AG04450 (cell line): ENCODE measurements around the gene ZNF512B. TPM values are rescaled to one million over a fixed set of nuclear protein-coding genes. Genes with fewer than 3 reads are reported as not detected.
A peak's percentile ranks its signal among the peaks of the same experiment; 100 is the strongest.

Source experiments
- CTCF ChIA-PET: fragments of 300-600, 350-600 bp; formaldehyde crosslinking; extraction: SDS; loops from one replicate; lab custom pipeline; 2022; ENCODE audit warnings: antibody characterized with exemption, inconsistent platforms; lab: Charles Lee
- POLR2A ChIA-PET: fragments of 350-600 bp; formaldehyde crosslinking; extraction: SDS; loops from one replicate; lab custom pipeline; 2021; ENCODE audit warnings: antibody characterized with exemption, inconsistent platforms; lab: Yijun Ruan, JAX
- DNase-seq: peaks from one replicate; pipeline ENCODE4 v3.0.0-alpha.2; 2011; ENCODE audit warnings: low read depth, low spot score
- H3K27ac ChIP-seq: one replicate; pipeline ENCODE4 v1.5.1; 2012; ENCODE audit warnings: low read depth, low read length, control low read depth
- H3K27me3 ChIP-seq: one replicate; pipeline ENCODE4 v1.6.0; 2012; ENCODE audit warnings: low read length; ENCODE audit not compliant: control insufficient read depth, insufficient read depth
- H3K4me3 ChIP-seq: 2 replicates; pipeline ENCODE4 v1.5.1; 2011; ENCODE audit warnings: mild to moderate bottlenecking, low read depth, low read length, control low read depth
- H3K9me3 ChIP-seq: 2 replicates; pipeline ENCODE4 v1.5.1; 2012; ENCODE audit warnings: low read length; ENCODE audit not compliant: control insufficient read depth, insufficient read depth
- CTCF ChIP-seq: IDR thresholded peaks from 2 replicates; pipeline ENCODE4 v1.5.1; 2011; ENCODE audit warnings: low read depth, low read length, control low read depth, inconsistent platforms
- polyA plus RNA-seq: library from polyadenylated mRNA; depleted of rRNA; stranded (reverse); fragments of >200 nt; gene quantifications from 2 replicates; pipeline ENCODE4 v1.2.3, GENCODE V29; 2011

ZNF512B gene
- polyA plus RNA-seq, 1 experiment: 4.0 TPM

GRCh38 chr20:63980806-63981728 is 11.3 kb upstream of the ZNF512B start, which contains the start of gene PRPF6:
TSS of gene PRPF6 (plus strand) at chr20:63981132. CDS start at chr20:63981246, 114 bp downstream.
- Histone ChIP-seq H3K9me3 (no peaks in the 10 kb centered on the region; the same call in 1 of the 2 replicates), H3K27ac (peak within 1 kb of the TSS; percentile 65), H3K27me3 (no peaks in the 10 kb centered on the region), H3K4me3 (peak within 1 kb of the TSS; percentile 78)
- TF ChIP-seq CTCF: peak; percentile 92
- POLR2A ChIA-PET: no interaction called here
- CTCF ChIA-PET: interaction anchor here (0.6 to 1.8 kb wide), 22 partner anchors 8 to 444 kb away, joined by 3 to 8 read pairs (median 5); partner anchors contain the start of genes PTK6, STMN3 and TPD52L2
- DNase-seq: peak; percentile 80

DNA sequence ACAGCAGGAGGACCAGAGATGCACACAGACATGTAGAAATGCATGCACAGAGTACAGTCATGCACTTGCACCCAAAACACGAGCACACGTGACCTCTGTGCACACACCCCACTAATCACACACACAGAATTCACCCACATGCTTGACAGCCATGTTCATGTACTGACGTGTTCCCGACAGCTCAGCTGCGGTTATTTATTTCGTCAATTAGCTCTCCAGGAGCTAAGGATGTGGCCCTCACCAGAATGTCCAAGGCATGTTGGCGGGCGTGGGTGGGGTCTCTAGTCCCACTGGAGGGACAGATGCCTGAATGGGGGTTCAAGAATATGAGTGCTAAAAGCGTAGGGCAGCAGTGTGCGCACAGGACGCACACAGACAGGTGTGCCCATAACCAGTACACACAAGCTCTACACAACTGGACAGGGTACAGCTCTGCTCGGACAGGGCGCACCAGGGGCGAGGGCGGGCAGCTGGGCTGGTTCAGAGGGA is 10.6 kb upstream of the ZNF512B start:
- TF ChIP-seq CTCF: no peak
- Histone ChIP-seq H3K27ac (peak overlapping the region; percentile 52), H3K9me3 (no peaks in the 10 kb centered on the region; the same call in 1 of the 2 replicates), H3K4me3 (peak overlapping the region; percentile 78), H3K27me3 (no peaks in the 10 kb centered on the region)
- ChIA-PET CTCF (interaction anchor here (0.6 to 1.8 kb wide), 23 partner anchors 9 to 443 kb away, joined by 3 to 8 read pairs (median 5); partner anchors contain the start of genes PTK6, STMN3 and TPD52L2), POLR2A (no interaction called here)
- DNase-seq: no peak

DNA sequence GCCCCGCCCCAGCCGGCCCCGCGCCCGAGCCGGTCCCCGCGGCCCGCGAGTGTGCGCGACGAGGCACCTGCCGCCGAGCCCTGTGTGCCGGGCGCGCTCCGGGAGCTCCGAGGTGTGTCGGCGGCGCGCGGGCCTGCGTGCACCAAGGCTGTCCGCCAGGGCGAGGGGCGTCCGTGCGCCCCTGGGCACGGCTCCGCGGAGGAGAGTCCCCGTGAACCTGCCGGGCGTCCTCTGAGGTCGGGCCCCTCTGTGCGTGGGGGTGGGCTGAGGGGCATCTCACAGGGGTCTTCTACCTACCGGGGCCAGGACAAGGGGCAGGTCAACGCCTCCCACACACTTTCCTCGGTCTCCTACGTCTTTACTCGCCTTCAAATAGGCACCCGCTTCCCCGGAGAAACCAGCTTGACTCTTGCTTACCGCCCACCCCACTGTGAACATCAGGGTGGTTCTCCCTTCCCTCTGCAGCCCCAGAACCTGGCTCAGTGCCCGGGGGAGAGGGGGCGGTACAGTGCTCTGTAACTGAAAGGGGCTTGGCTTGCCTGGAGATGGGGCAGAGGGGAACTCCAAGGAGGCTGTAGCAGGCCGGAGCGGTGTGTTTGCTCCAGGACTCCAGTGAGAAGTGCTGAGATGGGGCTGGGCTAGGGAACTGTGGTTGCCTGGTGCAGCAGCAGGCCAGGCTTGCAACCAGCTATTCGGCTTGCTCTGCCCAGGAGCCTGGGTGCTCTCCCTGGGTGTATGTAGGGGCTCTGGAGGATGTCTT is 10.0 kb upstream of the ZNF512B start, which contains the start of gene SAMD10:
SAMD10 (minus strand) TSS at position 86 of the 760 bp plus-strand sequence. CDS start 175 bp downstream, outside the sequence.
- TF ChIP-seq CTCF: 0 out of 2 replicates have a peak, but pooled peaks have one; percentile 5
- ChIA-PET CTCF (interaction anchor here (0.8 to 1.8 kb wide), 11 partner anchors 10 to 442 kb away, joined by 3 to 8 read pairs (median 5); partner anchors contain the start of genes PTK6 and TPD52L2), POLR2A (interaction anchor here (0.5 kb wide), 1 partner anchor 438 kb away, joined by 5 read pairs; no protein-coding TSS in a partner anchor)
- peak within 1 kb of the TSS; percentile 65 for H3K27ac ChIP-seq
- H3K27me3 ChIP-seq: no peaks in the 10 kb centered on the region
- no peak for DNase-seq
- H3K4me3 ChIP-seq: peak within 1 kb of the TSS; percentile 56
- no peaks in the 10 kb centered on the region; the same call in 1 of the 2 replicates for H3K9me3 ChIP-seq

DNA sequence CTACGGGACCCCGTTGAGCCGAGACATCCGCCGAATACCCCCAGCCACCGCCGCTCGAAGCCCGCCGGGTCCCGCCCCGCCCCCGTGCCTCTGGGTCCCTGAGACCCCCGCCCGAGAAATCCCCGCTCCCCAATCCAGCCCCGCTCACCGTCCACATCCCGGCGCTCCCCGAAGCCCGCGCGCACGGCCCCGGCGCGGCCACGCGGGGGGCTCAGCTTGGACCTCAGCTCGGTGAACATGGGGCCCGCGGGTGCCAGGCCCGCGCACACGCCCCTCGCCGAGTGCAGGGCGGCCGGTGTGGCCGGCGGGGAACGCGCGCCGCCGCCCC is 9.5 kb upstream of the ZNF512B start:
- CTCF ChIA-PET: interaction anchor here (1.8 kb wide), 1 partner anchor 442 kb away, joined by 7 read pairs; the partner anchor contains the start of gene PTK6

More for the DNA sequence above, 9.5 kb upstream of the ZNF512B start:
- DNase-seq: no peak
- Histone ChIP-seq H3K4me3 (peak overlapping the region; percentile 56), H3K27me3 (no peaks in the 10 kb centered on the region), H3K9me3 (no peaks in the 10 kb centered on the region; the same call in 1 of the 2 replicates), H3K27ac (no peak overlapping the region)
- POLR2A ChIA-PET: no interaction called here
- no peak for TF ChIP-seq CTCF
